ENCODE measurements around the gene PCMT1.

DNA sequence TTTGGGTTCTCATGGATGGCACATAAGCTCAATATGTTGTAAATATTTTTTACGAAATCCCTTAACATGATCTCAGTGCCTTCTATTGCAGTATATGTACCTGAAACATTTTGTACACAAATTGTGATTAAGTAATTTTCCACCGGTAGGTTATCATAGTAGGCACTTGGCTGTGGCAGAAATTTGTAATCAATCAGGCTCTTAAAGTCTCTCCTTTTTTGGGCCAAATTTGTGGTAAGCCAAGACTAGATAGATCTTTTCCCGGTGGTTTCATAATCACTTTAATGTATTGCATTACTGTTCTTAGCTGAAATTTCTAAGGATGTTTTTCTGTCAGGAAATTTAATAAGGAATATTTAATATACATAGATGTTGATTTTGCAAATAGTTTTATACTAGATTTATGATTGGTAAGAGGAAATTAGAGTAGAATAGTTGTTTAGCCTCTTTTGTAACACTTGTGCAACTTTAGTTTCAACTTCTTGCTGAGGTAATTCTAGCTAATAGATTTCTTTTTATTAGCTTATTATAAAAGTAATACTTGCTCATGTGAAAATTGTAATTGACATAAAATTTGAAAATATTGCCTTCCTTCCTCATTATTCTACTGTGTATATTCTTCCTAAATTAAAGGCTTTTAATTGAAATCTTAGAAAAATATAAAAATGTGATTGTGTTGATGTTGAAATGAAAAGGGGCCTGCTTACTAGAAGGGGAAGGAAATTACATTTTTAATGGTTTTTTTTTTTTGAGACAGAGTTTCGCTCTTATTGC lies 3.2 kb downstream of the PCMT1 start:
- TF ChIP-seq, protein P1, sequence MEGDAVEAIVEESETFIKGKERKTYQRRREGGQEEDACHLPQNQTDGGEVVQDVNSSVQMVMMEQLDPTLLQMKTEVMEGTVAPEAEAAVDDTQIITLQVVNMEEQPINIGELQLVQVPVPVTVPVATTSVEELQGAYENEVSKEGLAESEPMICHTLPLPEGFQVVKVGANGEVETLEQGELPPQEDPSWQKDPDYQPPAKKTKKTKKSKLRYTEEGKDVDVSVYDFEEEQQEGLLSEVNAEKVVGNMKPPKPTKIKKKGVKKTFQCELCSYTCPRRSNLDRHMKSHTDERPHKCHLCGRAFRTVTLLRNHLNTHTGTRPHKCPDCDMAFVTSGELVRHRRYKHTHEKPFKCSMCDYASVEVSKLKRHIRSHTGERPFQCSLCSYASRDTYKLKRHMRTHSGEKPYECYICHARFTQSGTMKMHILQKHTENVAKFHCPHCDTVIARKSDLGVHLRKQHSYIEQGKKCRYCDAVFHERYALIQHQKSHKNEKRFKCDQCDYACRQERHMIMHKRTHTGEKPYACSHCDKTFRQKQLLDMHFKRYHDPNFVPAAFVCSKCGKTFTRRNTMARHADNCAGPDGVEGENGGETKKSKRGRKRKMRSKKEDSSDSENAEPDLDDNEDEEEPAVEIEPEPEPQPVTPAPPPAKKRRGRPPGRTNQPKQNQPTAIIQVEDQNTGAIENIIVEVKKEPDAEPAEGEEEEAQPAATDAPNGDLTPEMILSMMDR (IDR thresholded peaks at IDR 0.05) = no peak
- no peak for TF ChIP-seq POLR2AphosphoS5 (IDR thresholded peaks at IDR 0.05)
- TF ChIP-seq POLR2A (IDR thresholded peaks at IDR 0.05) = no peak
